IPS-18a (cell line): ENCODE results near the gene SLC9A9.
"Not testable (repeated sequence)": the region's sequence is repeated elsewhere in the genome, so short reads cannot be mapped to it uniquely, and the experiment has no call there.

Experiments
- H3K27ac ChIP-seq: one replicate; pipeline ENCODE4 v1.5.1; 2013; ENCODE audit warnings: low read length
- H3K27me3 ChIP-seq: one replicate; pipeline ENCODE4 v1.6.1; 2013; ENCODE audit warnings: mild to moderate bottlenecking, low read length; ENCODE audit not compliant: control insufficient read depth, insufficient read depth
- H3K36me3 ChIP-seq: one replicate; pipeline ENCODE4 v1.6.1; 2013; ENCODE audit warnings: low read depth, low read length; ENCODE audit not compliant: control insufficient read depth
- H3K4me1 ChIP-seq: one replicate; pipeline ENCODE4 v1.6.1; 2013; ENCODE audit warnings: low read depth, low read length; ENCODE audit not compliant: control insufficient read depth
- H3K4me3 ChIP-seq: one replicate; pipeline ENCODE4 v1.5.1; 2013; ENCODE audit warnings: low read length
- H3K9ac ChIP-seq: one replicate; pipeline ENCODE4 v1.6.1; 2013; ENCODE audit warnings: mild to moderate bottlenecking, low read length, moderate library complexity
- H3K9me3 ChIP-seq: one replicate; pipeline ENCODE4 v1.6.1; 2013; ENCODE audit warnings: low read depth, low read length; ENCODE audit not compliant: control insufficient read depth

The SLC9A9 gene

GRCh38 chr3:143531101-143531500 is 317.2 kb downstream of the SLC9A9 start:
- H3K4me3 ChIP-seq, result no peak overlapping the region
- no peak overlapping the region for H3K9ac ChIP-seq
- no peaks in the 10 kb centered on the region for H3K4me1 ChIP-seq
- no peak overlapping the region for H3K27ac ChIP-seq
- no peaks in the 10 kb centered on the region for H3K27me3 ChIP-seq
- H3K36me3 ChIP-seq, result no peaks in the 10 kb centered on the region
- H3K9me3 ChIP-seq, result no peaks in the 10 kb centered on the region

DNA sequence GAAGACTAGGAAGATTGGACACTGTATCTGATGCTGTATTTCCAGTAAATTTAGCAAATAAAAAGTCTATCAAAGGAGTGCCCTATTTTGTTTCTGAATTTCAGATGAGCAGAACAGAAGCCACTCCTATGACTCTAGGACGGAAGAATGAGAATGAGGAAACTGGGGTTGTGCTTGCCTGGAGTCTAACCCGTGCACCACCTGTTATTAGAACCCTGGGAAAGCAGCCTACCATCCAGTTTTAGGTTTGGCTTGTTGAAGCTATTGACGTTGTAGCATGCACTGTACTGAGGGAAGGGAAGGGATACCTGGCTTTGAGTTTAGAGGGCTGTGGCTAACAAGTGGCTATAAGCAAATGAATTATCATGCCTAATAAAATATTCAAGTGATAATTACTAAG is 318.5 kb downstream of the SLC9A9 start:
- Histone ChIP-seq H3K36me3 (no peaks in the 10 kb centered on the region), H3K9me3 (no peaks in the 10 kb centered on the region), H3K4me3 (no peak overlapping the region), H3K4me1 (no peaks in the 10 kb centered on the region), H3K27me3 (no peaks in the 10 kb centered on the region), H3K27ac (no peak overlapping the region), H3K9ac (no peak overlapping the region)

DNA sequence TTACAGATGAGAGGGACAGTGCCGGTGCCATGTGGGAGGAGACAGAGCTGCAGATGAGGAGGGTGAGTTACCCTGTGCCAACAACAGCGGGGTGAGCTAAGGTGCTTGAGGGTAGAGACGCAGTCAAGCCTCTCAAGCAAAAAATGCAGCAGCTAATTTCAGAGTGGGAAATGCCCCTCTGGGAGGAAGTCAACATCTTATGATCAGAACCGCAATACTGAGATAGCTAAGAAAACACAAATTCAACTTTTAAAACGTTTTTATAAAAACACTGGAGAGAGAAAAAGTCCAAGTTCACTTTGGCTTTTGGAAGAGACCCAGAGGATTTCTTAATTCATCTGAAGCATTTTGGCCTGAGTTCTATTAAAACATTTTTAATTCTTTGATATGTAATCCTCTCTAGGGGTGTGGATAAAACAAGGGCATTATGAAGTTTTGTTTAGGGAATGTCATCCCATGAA is 319.2 kb downstream of the SLC9A9 start:
- Histone ChIP-seq H3K9ac (no peak overlapping the region), H3K27me3 (no peaks in the 10 kb centered on the region), H3K4me1 (no peaks in the 10 kb centered on the region), H3K36me3 (no peaks in the 10 kb centered on the region), H3K27ac (no peak overlapping the region), H3K9me3 (no peaks in the 10 kb centered on the region), H3K4me3 (no peak overlapping the region)

DNA sequence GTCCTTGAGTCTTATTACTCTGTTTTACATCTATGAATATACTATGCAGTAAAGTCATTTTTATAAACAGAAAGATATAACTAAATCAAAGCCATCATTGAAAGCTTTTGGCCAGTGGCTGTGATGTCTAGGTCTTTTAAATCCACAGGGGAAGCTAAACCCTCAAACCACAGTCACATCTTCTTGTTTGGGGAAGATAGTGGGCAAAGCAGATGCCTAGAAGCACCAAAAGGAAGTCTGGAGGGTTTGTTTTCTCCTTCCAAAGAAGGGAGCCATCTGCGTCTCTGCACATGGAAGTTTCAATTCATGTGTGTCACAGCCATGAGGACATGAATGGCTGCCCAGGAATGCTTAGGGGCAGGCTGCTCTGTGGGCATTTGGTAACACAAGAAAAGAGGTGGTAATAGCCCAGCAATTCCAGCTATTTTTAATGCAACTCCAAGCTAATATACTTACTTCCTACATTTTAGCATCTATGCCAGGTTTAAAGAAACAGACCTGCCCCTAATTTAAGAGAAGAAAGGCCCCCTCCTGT is 322.2 kb downstream of the SLC9A9 start:
- Histone ChIP-seq H3K9me3 (no peaks in the 10 kb centered on the region), H3K4me3 (no peak overlapping the region), H3K27me3 (no peaks in the 10 kb centered on the region), H3K4me1 (no peaks in the 10 kb centered on the region), H3K36me3 (no peaks in the 10 kb centered on the region), H3K27ac (no peak overlapping the region), H3K9ac (no peak overlapping the region)

- no peak overlapping the region for H3K27ac ChIP-seq
- no peaks in the 10 kb centered on the region for H3K27me3 ChIP-seq
- H3K4me1 ChIP-seq, result no peaks in the 10 kb centered on the region
- H3K9me3 ChIP-seq, result no peaks in the 10 kb centered on the region
- H3K36me3 ChIP-seq, result no peaks in the 10 kb centered on the region
- H3K9ac ChIP-seq, result no peak overlapping the region
- H3K4me3 ChIP-seq, result no peak overlapping the region
These were observed 322.9 kb downstream of the SLC9A9 start for GRCh38 chr3:143525408-143525807.

- no peak overlapping the region for H3K4me3 ChIP-seq
- no peak overlapping the region for H3K27ac ChIP-seq
- H3K9me3 ChIP-seq, result no peaks in the 10 kb centered on the region
- no peak overlapping the region for H3K9ac ChIP-seq
- no peaks in the 10 kb centered on the region for H3K4me1 ChIP-seq
- H3K36me3 ChIP-seq, result no peaks in the 10 kb centered on the region
- no peaks in the 10 kb centered on the region for H3K27me3 ChIP-seq
These were observed 326.5 kb downstream of the SLC9A9 start for GRCh38 chr3:143521803-143522202.

DNA sequence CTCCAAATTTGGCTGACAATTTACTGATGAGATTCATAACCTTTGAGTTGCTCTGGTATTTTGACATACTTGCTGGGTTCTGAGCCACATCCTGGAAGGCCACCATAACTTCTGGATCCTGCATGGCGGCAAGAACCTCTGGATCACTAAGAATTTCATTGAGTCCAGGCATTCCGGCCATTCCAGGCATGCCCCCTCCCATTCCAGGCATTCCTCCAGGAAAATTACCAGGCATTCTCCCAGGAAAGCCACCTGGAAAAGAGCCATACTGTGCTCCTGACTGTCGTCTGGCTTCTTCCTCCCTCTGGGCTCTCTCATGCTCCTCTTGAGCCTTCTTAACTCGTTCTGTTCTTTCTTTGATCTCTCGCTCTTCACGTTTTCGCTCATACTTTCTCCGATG is 331.1 kb downstream of the SLC9A9 start:
- H3K27ac ChIP-seq, H3K27me3 ChIP-seq, H3K9me3 ChIP-seq, H3K36me3 ChIP-seq, H3K4me1 ChIP-seq, H3K9ac ChIP-seq, H3K4me3 ChIP-seq: not testable (repeated sequence)

- Histone ChIP-seq H3K4me1 (no peaks in the 10 kb centered on the region), H3K4me3 (no peak overlapping the region), H3K9me3 (no peaks in the 10 kb centered on the region), H3K27me3 (no peaks in the 10 kb centered on the region), H3K9ac (no peak overlapping the region), H3K36me3 (no peaks in the 10 kb centered on the region), H3K27ac (no peak overlapping the region)
These were observed 333.4 kb downstream of the SLC9A9 start for GRCh38 chr3:143514874-143515273.

DNA sequence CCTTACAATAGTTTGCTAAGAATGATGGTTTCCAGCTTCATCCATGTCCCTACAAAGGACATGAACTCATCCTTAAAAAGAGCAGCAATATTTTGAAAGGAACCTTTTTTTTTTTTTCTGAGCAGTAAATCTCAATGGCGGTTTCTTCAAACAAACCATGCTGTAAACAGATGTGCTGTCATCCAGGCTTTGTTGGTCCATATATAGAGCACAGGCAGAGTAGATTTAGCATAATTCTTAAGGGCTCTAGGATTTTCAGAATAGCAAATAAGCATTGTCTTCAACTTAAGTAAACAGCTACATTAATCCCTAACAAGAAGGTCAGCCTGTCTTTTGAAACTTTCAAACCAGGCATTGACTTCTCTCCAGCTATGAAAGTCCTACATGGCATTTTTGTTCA is 334.2 kb downstream of the SLC9A9 start:
- H3K4me3 ChIP-seq, result no peak overlapping the region

DNA sequence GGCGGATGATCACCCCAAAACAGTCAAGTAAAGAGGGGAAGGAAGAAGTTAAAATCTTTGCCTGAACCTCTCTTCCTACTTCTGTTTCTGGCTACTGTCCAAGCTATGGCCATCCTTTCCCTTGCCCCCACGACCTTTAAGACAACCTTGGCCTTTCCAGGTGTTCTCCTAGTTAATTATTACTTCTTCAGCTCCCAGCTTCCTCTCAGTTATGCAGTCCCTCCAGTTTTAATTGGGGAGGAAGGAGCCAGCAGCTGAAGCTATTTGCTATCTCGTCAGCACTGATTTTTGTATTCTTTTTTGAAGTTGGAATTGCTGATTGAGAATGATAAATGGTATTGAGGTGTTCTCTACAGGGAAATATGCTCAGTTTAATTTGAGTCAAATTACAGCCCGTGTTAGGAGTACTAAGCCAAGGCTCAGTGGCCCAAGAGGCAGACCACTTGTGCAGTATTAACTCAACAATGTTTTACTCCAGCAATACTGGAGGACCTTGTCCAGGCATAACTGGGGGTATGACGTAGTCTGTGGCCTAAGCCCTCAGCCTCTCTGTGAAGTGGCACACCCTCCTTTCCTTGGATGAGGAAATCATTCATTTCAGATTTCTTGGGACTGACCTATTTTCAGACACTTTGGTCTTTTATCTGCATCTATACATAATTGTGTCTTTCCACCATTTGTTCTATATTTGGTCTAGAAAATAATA is 336.9 kb downstream of the SLC9A9 start:
- H3K36me3 ChIP-seq, result no peaks in the 10 kb centered on the region
- H3K4me1 ChIP-seq, result no peaks in the 10 kb centered on the region

More for the DNA sequence above, 334.2 kb downstream of the SLC9A9 start:
- H3K4me1 ChIP-seq, result no peaks in the 10 kb centered on the region
- no peak overlapping the region for H3K9ac ChIP-seq
- H3K27me3 ChIP-seq, result no peaks in the 10 kb centered on the region
- no peaks in the 10 kb centered on the region for H3K36me3 ChIP-seq
- no peaks in the 10 kb centered on the region for H3K9me3 ChIP-seq
- no peak overlapping the region for H3K27ac ChIP-seq

DNA sequence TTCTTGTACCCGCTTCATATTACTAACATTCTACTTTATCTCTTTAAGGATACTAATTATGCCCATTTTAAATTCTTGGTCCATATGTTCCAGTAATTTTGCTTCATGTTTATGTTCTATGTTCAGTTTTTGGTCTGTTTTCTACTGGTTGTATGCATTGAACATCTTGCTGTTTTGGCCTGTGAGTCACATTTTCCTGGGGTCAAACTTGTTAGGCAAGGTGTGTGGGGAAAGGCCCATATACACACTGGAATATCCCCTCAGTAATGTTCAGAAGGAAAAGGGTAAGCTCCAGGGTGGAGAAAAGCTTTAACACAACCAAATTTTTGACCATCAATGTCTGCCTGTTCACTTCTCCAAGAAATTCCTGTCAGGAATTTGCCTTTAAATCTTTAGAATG is 337.7 kb downstream of the SLC9A9 start:
- H3K9me3 ChIP-seq, result no peaks in the 10 kb centered on the region
- no peaks in the 10 kb centered on the region for H3K4me1 ChIP-seq
- H3K27ac ChIP-seq, result no peak overlapping the region
- no peak overlapping the region for H3K4me3 ChIP-seq
- H3K27me3 ChIP-seq, result no peaks in the 10 kb centered on the region
- H3K36me3 ChIP-seq, result no peaks in the 10 kb centered on the region
- no peak overlapping the region for H3K9ac ChIP-seq

More for the DNA sequence above, 336.9 kb downstream of the SLC9A9 start:
- Histone ChIP-seq H3K9ac (no peak overlapping the region), H3K27me3 (no peaks in the 10 kb centered on the region), H3K9me3 (no peaks in the 10 kb centered on the region), H3K4me3 (no peak overlapping the region), H3K27ac (no peak overlapping the region)
